NCI-H69 (cell line): ENCODE results near the gene LSP1.
A peak's percentile ranks its signal among the peaks of the same experiment; 100 is the strongest.
"Not testable (repeated sequence)": the region's sequence is repeated elsewhere in the genome, so short reads cannot be mapped to it uniquely, and the experiment has no call there.

ENCODE experiments used
- DNase-seq: peaks from one replicate; lab custom pipeline; 2025; lab: John Stamatoyannopoulos, UW

LSP1 gene

DNA sequence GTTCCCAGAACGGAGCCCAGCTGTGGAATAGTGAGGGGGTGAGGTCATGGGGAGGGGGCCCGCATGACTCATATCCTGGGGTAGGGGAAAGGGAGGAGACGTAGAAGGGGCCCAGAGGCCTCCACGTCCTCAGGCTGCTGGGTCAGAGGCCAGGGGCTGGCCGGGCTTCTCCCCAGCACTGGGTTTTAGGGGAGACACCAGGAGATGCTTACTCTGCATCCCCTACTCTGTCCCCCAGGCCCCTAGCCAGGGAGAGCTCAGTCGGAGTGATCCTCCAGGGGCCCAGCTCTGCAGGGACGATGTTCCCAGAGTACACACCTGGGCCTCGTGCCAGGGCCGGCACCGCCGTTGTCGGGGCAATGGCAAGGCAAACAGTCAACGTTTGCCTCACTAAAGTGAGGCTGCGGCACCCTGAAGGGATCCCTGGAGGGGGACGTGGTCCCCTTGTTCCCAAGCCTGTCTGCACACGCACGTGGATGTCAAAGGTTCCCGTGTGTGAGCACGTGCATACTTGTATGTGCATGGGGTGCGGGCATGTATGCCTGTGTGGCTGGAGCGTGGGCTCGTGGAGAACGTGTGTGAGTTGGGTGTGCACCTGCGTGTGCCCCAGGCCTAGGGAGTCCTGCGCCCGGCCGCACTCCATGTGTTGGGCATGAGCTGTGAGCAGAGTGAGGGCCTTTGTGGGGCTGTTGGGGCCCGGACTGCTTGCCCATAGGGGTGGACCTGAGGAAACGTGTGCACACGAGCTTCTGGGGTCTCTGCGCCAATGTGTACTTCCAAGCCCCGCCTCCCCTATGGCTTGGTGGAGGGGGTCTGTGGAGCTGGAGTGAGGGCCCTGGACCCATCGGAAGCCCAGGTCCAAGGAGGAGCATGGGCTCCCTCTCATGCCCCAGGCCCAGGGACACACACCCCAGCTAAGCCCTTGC is 24.6 kb downstream of the LSP1 start:
- peak; percentile 77 for DNase-seq

DNA sequence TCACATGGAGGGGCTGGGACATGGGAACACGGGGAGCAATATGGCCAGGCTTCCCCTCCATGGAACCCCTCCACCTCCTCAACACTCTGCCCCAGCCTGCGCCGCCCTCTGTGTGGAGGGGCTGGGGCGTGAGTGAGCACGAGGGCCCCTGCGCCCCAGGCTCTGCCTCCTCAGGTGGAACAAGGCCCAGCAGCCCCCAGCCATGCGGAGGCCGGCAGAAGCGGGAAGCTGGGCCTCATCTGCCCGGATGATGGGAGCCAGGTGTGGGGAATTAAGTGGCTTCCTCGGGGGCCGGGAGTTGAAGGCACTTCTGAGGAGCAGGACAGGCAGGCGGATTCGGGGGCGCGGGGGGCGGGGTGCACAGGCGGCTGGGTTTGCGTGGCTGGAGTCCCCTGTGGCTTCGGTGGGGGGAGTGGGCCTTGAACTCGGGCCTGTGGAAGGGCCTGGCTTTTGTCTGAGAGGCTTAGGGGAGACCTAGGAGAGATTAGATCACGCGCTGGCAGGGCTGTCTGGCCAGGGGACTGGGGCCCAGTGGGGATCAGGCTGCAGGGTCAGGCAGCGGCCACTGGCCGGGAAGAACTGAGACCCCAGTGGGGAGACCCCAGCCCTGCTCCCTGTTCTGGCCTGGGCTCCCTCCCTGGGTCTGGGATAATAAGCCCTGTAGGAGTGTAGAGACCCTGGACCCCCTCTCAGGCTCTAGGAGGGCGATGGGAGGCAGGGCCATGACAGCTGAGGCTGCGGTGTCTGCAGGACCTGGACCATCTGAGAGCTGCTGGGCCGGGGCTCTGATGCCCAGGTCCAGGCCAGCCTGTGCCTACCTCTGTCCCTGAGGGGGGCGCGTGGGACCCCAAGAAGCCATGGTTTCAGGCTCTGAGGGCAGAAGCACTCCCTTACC is 25.5 kb downstream of the LSP1 start:
- no peak for DNase-seq

DNA sequence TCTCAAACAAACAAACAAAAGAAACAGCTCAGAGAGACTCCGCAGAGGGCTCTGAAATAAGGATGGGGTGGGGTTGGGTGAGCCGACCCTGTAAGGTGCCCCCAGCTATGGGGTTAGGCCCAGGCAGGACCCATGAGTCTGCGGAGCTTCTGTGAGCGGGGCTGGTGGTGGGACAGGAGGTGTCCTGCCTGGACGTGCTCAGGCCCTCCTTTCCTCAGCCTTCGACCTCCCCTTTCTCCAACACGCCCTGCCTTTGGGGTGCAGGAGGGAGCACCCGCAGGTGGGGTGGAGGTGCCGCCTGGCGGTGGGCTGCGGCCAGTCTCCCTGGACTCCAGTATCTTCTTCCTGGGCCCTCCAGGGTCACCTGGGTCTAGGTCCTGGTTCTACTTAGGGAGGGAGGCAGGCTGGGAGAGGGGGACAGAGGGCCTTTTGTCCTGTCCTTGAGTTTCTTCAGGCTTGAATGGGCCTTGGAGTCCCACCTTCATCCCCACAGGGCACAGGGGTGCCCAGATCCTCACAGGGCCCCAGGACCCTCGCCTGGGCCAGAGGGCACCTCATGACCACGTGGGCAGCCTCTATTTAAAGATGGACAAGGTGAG is 26.6 kb downstream of the LSP1 start:
- no peak for DNase-seq

DNA sequence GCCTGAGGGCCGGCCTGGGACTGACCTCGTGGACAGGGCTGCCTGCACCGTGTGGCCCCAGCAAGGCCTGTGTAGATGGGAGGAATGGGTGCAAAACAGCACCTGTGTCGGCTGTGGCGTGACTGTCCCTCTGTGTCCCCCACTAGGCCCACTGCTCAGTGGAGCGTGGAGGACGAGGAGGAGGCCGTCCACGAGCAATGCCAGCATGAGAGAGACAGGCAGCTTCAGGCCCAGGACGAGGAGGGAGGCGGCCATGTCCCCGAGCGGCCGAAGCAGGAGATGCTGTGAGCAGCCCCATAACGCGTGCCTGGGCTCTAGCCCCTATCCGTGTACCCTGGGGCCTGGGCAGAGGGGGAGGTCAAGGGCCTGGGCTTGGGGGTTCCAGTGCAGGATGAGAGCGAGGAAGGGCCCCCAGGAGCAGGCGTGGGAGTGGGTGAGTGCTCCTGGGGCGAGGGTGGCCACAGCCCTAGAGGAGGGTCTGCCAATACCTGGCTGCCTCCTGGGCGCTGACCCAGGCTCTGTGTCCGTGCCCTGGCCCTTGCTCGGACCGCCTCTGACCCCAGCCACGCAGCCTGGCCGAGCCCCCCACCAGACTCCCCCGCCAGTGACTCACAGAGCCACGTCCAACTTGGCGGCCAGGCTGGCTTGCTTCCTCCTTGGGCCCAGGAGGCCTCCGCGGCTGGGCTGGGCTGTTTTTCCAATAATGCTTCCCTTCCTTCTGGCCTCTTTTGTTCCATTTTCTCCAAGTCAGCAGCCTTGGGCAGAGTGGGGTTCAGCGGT is 27.2 kb downstream of the LSP1 start:
- no peak for DNase-seq

DNA sequence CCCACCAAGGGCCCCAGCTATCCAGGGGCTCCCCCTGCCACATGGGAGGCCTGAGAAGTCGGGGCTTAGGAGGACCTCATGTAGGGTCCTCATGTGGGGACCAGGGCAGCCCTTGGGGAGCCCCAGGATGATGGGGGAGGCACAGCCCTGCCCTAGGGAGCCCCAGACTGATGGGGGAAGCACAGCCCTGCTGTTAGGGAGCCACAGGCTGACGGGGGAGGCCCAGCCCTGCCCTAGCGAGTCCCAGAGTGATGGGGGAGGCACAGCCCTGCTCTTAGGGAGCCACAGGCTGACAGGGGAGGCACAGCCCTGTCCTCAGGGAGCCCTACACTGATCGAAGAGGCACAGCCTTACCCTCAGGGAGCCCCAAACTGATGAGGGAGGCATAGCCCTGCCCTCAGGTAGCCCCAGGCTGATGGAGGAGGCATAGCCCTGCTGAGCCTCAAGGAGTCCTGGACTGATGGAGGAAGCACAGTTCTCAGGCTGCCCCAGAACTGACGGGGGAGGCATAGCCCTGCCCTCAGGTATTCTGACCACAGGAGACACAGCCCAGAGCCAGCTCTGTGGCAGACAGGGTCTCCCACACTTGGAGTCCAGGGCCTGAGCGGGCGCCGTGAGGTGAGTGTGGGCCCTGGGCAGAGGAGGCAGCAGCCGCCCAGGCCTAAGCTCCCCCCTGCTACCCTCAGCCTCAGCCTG is 28.0 kb downstream of the LSP1 start:
- no peak for DNase-seq

DNA sequence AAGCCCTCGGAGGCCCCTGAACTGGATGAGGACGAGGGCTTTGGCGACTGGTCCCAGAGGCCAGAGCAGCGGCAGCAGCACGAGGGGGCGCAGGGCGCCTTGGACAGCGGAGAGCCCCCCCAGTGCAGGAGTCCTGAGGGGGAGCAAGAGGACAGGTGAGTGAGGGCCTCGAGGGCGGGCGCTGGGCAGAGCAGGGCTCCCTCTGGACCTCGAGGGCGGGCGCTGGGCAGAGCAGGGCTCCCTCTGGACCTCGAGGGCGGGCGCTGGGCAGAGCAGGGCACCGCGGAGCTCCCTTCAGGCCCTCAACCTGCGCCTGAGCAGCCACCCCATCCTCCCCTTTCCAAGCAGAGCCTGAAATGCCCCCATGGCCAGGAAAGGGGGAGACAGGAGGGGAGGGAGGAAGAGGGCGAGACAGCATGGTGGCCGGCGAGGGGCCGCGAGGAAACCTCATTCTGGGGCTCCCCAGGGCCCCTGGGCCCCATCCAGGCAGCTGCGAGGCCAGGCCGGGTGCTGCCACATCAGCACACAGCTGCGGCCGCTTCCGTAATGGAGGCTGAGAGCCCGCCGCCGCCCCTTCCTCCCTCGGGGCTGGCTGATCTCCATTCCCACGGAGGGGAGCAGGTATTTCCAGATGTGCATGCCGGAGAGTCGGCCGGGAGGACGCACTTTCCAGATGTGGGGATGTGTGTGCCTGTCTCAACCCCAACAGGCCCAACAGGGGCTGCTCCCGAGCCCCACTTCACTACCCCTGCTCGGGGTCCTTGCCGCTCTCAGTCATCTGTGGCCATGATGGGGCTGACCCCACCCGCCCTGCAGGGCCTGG is 28.8 kb downstream of the LSP1 start:
- DNase-seq = no peak

DNA sequence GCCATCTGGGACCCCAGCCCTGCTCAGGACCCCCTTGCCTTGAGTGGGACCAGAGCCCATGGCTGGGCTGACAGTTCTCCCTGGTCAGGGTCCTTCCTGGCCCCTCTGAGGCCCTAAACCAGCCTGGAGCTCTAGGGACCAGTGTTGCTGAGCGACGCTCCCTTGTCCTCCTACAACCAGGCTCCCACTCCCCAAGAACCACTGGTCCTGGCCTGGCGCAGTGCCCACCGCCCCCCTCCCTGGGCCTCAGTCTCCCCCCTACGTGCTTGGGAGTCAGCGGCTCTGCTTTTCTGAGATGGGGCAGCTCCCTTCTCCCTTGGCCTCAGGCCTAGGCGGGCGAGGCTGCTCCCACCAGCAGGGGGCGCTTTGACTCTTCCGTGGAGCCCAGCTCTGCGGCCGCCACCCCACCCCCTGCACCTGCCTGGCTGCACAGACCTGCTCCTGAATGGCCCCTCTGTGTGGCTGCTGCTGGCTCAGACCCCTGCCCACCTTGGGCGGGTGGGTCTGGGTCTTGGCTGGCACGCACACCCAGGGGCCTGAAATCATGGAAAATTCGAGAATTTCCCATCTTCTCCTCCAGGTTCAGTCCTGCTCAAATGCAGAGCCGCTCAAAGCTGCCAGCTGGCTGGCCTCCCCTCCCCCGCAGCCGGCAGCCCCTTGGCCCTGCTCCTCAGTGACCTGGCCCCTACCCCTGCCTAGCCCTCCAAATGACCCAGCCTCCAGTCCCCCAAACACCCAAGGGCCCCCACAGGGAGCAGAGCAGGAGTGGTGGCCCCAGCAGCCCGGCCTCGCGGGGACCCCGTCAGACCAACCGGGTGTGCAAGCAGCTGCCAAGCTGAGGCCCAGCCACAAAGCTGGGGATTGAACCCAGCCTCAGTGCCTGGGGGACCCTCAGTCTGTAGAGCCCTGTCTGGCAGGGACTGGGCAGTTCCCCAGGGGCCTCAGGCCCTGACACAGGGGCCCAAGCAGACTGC is 29.7 kb downstream of the LSP1 start:
- DNase-seq = peak; percentile 81

DNA sequence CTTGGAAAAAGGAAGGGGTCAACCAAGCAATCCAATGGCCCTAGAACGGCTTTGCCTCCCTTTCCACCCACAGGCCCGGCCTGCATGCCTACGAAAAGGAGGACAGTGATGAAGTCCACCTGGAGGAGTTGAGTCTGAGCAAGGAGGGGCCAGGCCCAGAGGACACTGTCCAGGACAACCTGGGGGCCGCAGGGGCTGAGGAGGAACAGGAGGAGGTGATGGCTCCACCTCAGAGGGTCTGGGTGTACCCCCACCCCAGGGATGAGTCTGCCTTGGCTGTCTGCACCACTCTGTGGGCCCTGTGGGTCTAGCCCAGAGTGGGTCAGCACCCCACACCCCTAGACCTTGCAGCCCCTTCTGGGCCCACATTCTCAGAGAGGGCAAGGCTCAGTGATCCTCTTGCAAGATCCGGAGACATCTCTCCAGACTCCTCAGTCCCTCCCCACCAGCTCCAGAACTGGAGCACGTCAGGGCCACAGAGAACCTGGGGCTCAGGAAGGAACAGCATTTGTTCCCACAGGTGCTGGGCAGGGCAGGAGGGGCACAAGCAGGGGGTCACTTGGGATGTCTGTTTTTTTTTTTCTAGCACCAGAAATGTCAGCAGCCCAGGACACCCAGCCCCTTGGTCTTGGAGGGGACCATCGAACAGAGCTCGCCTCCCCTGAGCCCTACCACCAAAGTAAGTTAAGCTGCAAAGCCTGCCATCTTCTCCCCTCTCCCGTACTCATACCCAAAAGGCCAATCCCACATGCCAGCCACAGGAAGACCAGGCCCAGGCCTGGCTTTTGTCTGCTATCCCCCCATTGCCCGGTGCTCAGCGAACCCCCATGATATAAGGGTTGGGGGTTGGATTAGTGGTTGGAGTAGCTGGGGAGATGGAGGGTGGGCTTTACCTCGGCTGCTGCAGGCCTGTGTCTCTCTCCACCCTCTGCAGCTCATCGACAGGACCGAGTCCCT is 30.7 kb downstream of the LSP1 start:
- DNase-seq = no peak

DNA sequence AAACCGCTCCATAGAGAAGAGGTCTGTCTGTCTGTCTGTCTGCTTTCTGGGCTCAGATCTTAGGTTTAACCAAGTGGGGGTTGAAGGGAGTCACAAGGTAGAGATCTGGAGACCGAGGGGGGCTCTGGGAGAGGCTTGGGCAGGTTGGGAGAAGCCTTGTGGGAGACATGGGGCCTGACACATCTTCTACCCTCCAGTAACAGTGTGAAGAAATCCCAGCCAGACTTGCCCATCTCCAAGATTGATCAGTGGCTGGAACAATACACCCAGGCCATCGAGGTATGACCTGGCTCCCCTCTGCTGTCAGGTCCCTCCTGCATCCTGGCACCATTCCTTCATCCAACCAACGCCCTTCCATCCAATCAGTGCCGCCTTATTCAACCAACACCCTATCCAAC is 31.4 kb downstream of the LSP1 start:
- DNase-seq = no peak

DNA sequence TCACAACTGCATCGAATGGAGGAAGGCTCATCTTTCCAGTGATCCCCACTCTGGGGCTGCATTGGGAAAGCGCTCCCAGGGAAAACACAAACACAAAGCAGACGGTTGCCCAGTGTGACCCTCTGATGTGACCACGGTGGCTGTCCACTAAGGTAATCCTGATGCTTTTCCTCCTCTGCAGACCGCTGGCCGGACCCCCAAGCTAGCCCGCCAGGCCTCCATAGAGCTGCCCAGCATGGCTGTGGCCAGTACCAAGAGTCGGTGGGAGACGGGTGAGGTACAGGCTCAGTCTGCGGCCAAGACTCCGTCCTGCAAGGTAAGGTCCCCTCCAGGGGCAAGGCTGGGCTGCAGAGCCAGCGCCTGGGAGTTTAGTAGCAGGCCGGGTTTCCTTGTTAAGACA is 33.7 kb downstream of the LSP1 start:
- DNase-seq = not testable (repeated sequence)

DNA sequence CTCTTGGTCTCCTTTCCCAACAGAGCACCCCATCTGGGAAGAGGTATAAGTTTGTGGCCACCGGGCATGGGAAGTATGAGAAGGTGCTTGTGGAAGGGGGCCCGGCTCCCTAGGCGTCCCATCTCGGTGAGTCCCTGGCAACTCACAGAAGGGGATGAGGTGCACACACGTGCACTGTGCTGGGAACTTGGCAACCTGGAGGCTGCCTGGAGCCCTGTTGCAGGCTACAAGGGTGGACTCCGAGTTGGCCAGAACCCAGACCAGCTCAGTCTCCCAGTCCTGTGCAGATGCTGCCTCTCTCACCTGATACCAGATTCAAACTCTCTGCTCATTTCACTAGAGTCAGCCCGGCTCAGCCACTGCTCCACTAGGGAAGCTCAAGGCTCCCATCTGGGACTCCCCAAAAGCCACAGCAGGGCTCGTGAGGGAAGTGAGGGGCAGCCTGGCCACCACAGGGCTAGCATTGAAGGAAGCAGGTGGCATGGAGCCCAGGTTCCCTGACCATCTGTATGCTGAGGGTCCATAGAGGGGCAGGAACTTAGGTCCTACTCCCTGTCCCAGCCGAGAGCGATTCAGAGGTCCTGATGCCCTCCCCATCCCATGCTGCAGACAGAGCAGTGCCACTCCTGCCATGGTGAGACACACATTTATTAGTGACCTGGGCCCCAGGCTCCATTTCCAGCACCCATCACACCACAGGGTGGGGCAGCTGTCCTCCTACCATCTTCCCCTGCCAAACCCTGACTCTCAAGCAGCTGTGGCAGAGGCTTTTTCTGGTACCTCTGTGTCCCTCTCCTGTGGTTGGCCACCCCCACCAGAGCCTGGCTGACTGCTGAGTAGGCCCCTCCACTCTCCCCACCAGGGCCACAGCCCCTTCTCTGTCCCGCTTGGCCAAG is 34.8 kb downstream of the LSP1 start:
- no peak for DNase-seq

DNA sequence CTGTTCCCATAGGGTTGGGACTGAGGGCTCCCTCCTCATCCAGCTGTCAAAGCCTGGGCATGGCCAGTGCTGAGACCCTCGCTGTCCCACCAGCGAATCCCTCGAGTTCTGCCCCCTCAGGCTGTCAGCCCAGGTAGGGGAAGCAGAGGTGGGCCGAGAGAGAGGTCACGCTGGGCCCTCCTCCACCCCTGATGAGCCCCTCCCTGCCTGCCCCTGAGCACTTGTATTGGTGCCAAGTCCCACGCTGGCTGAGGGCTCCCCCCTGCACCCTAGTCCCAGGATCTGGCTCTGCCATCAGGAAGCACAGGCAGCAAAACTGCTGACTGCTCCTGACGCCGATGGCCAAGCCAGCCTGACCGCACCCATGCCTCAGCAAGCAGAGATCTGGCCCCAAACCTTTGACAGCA is 35.5 kb downstream of the LSP1 start:
- DNase-seq = no peak

DNA sequence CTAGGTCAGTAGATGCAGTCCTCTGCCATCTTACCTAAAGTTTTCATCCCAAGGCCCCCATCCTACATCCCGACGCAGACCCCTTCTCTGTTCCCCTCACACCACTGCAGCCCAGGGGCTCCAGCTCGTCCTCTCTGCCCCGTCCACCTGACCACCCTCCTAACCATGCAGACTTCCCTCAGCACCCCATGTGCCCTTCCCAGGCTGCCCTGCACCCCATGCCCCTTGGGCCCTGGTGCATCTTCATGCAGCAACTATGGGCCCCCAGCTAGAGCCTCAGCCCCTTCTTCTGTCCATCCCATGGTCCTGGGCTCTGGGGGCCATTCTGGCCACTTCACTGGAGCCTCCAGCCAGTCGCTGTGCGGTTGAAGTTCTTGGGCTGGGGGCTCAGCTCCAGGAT is 35.9 kb downstream of the LSP1 start:
- DNase-seq = no peak

DNA sequence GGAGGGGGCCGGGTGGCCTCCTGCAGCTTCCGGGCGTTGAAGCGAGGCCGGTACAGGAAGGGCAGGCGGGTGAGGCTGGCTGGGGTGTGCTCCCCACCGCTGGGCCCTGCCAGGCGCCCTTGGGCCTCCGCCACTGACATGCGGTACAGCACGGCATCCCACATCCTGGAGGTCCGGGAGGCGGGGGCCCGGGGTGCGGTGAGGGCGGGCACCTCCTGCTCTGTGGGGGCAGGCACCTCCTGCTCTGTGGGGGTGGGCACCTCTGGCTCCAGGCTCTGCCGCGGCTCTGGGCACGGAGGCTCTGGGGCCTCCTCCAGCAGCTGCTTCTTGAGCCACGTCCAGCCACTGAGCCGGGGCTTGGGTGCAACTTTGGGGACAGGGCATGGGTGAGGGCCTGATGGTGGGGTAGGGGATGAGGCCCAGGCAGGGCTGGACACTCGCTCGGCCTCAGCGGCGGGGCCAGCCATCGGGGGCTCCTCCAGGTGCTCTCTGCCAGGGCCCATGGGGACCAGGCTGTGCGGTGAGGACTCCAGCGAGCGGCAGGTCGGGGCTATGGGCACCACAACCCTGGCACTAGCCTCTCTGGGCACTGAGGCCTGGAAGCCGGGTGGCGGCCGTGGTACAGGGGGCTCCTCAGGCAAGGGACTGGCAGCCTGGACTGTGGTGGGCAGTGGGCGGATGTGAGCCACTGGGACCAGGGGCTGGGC is 36.5 kb downstream of the LSP1 start:
- DNase-seq = no peak

DNA sequence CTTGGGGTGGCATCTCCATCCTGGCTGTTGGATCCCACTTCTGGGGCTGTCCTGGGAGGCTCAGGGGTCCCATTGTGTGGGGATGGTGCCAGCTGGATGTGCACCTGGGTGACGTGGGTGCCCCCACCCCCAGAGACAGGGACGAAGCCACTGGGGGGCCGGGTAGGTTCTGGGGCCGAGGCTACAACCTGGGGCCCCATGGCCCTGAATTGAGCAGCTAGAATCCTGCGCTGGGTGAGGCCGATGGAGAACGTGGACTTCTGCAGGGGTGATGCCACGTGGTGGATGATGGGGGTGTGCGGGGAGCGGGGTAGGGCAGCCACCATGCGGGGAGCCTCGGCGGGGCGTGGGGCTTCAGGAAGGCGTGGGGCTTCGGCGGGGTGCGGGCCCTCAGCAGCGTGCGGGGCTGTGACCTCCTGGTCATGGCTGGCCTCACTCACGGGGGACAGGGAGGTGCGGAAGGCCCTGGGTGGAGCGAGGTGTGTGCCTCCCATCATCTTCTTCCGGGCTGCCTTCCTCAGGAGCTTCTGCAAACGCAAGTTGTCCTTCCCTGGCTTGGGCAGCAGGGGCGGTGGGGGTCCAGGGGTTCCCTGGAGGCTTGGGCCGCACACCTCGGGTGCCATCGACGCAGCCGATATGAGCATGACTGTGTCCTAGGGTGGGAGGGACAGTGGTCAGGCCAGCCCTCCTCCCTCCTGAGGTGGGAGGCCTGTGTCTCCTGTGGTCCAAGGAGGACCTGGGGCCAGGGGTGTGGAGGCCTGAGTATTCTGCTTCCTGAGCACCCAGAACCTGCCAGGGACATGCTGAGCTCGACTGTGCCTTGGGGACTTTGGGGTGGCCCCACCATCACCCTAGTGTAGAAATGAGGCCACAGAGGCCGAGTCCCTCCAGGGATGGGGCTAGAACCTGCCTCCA is 37.3 kb downstream of the LSP1 start:
- no peak for DNase-seq
